ENCODE results near the gene POLR1E.

- TF ChIP-seq RCOR1 (conservative IDR thresholded peaks at IDR 0.05; ENCODE audit: low read depth, low read length) = no peak
- TF ChIP-seq ESRRA (IDR thresholded peaks at IDR 0.05; ENCODE audit: low read length) = no peak
- TF ChIP-seq TCF7 (IDR thresholded peaks at IDR 0.05; ENCODE audit: borderline replicate concordance) = no peak
- TF ChIP-seq, protein P1, sequence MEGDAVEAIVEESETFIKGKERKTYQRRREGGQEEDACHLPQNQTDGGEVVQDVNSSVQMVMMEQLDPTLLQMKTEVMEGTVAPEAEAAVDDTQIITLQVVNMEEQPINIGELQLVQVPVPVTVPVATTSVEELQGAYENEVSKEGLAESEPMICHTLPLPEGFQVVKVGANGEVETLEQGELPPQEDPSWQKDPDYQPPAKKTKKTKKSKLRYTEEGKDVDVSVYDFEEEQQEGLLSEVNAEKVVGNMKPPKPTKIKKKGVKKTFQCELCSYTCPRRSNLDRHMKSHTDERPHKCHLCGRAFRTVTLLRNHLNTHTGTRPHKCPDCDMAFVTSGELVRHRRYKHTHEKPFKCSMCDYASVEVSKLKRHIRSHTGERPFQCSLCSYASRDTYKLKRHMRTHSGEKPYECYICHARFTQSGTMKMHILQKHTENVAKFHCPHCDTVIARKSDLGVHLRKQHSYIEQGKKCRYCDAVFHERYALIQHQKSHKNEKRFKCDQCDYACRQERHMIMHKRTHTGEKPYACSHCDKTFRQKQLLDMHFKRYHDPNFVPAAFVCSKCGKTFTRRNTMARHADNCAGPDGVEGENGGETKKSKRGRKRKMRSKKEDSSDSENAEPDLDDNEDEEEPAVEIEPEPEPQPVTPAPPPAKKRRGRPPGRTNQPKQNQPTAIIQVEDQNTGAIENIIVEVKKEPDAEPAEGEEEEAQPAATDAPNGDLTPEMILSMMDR (IDR thresholded peaks at IDR 0.05 in 2 of 3, conservative IDR thresholded peaks at IDR 0.05 in 1 of 3; ENCODE audit: control insufficient read depth in 2 of 3, extremely low read depth in 1 of 3, insufficient read depth in 1 of 3, low read depth in 3 of 3, low read length in 3 of 3) = no peak
- TF ChIP-seq CHD1 (IDR thresholded peaks at IDR 0.05; ENCODE audit: low read depth, low read length) = no peak
- TF ChIP-seq, protein P2, sequence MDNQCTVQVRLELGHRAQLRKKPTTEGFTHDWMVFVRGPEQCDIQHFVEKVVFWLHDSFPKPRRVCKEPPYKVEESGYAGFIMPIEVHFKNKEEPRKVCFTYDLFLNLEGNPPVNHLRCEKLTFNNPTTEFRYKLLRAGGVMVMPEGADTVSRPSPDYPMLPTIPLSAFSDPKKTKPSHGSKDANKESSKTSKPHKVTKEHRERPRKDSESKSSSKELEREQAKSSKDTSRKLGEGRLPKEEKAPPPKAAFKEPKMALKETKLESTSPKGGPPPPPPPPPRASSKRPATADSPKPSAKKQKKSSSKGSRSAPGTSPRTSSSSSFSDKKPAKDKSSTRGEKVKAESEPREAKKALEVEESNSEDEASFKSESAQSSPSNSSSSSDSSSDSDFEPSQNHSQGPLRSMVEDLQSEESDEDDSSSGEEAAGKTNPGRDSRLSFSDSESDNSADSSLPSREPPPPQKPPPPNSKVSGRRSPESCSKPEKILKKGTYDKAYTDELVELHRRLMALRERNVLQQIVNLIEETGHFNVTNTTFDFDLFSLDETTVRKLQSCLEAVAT (IDR thresholded peaks at IDR 0.05) = no peak
- TF ChIP-seq POLR2AphosphoS5 (IDR thresholded peaks at IDR 0.05; ENCODE audit: low read length) = no peak
- no peak for TF ChIP-seq JUND (IDR thresholded peaks at IDR 0.05; ENCODE audit: low read depth, low read length)
- TF ChIP-seq REST (IDR thresholded peaks at IDR 0.05; ENCODE audit: low read depth, low read length) = no peak
- TF ChIP-seq FOXM1 (IDR thresholded peaks at IDR 0.05; ENCODE audit: low read depth, low read length) = no peak
- no peak for TF ChIP-seq POLR2A (IDR thresholded peaks at IDR 0.05; ENCODE audit: low read depth, low read length)
- no peak for TF ChIP-seq YBX1 (IDR thresholded peaks at IDR 0.05)
- no peak for TF ChIP-seq EP300 (IDR thresholded peaks at IDR 0.05; ENCODE audit: borderline replicate concordance in 1 of 2, control insufficient read depth in 1 of 2, low read depth in 2 of 2, low read length in 2 of 2)
Measured at GRCh38 chr9:37471942-37472684, 13.6 kb upstream of the POLR1E start.

Measured in GM12878 (cell line).